Ovary (tissue), 3 donors: ENCODE data around the gene CYP21A2.

Source experiments
- EP300 ChIP-seq: sonication (generic); formaldehyde crosslinking; IDR thresholded peaks from one replicate; pipeline ENCODE4 v1.6.1; 2017; ENCODE audit warnings: antibody characterized with exemption
- POLR2A ChIP-seq: fragments of 450-650 bp; IDR thresholded peaks from one replicate; pipeline ENCODE4 v1.6.1; 2017; ENCODE audit warnings: antibody characterized with exemption, mild to moderate bottlenecking, moderate library complexity
- TF ChIP-seq, protein P1 (sequence below), 3 donors: fragments of 450-650 bp in 2 of 3; fragments of 200-600 bp in 1 of 3; IDR thresholded peaks; one replicate each; pipeline versions ENCODE4 v1.5.1 to v1.8.0; 2016 to 2022; ENCODE audit warnings: antibody characterized with exemption in 3 of 3, mild to moderate bottlenecking in 1 of 3
- donor health status: DM: no; HTN: no; CAD: no.

DNA sequence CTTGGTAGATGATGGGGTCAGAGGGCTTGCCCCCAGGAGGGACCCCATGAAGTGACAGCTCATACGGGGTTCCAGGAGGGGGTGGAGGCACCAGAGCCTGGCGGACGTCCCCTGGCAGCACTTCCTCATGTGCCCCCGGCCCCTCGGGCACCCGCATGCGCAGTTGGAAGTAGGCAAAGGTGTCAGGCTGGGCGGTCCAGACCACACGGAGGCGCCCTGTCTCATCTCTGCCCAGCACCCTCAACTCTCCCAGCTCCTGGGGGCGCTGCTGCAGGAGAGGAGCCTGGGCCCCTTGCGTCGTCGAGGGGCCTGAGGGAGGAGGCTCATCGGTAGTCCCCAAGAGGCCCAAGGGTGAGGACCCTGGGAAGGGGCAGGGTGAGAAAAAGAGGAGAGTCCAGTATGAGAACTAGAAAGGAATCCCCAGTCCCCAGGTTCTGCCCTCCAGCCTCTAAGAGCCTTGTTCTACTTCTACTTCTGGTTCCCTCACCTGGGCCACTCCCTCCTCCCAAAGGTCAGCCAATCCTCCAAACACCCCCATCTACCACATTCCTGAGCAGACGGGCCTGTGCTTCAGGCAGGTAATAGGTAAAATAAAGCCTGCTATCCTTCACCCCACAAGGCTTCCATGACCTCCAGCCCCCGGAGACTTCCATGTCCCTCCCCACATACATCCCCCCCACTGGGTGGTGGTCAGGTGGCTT is 47.7 kb downstream of the CYP21A2 start:
- no peak for TF ChIP-seq EP300
- no peak for TF ChIP-seq POLR2A
- TF ChIP-seq, protein P1, sequence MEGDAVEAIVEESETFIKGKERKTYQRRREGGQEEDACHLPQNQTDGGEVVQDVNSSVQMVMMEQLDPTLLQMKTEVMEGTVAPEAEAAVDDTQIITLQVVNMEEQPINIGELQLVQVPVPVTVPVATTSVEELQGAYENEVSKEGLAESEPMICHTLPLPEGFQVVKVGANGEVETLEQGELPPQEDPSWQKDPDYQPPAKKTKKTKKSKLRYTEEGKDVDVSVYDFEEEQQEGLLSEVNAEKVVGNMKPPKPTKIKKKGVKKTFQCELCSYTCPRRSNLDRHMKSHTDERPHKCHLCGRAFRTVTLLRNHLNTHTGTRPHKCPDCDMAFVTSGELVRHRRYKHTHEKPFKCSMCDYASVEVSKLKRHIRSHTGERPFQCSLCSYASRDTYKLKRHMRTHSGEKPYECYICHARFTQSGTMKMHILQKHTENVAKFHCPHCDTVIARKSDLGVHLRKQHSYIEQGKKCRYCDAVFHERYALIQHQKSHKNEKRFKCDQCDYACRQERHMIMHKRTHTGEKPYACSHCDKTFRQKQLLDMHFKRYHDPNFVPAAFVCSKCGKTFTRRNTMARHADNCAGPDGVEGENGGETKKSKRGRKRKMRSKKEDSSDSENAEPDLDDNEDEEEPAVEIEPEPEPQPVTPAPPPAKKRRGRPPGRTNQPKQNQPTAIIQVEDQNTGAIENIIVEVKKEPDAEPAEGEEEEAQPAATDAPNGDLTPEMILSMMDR (IDR thresholded peaks at IDR 0.05), result no peak
